ENCODE results near the gene COG5.
"Not testable (repeated sequence)": the region's sequence is repeated elsewhere in the genome, so short reads cannot be mapped to it uniquely, and the experiment has no call there.

Gene COG5

DNA sequence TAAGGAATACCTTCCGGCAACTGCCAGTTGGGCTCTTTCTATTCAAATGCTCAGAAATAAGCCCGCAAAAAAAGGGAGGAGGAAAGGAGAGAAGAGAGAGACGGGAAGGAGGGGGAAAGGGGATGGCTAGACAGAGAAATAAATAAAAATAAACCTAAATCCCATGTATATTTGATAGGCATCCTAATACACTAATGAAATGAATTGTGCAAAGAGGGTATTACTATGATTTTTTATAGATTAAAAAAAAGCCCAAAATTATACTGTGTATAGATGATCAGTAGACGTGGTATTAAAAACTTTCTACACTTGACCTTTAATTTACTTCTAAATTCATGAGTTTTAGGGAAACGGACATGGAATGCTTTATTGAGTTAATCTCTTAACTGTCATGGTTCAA, 305.0 kb downstream of the COG5 start:
- DNase-seq = no peak

DNA sequence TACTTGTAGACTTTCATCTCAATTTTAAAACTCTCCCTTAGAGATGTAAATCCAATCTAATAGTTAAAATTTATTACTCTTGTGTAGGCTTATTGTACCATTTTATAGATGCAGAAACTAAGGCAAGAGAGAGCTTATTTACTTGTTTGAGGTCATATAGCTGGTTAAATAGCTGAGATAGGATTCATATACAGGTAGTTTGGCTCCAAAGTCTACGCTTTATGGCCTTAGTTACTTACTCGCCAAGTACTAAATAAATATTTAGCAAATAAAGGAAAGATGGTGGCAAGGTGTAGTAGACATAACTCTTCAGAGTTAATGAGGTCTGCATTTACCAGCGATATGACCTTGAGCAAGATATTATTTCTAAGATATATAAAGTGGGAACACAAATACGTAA, 308.1 kb downstream of the COG5 start:
- DNase-seq = no peak

GRCh38 chr7:107254398-107254985, 309.2 kb downstream of the COG5 start:
- no peak for DNase-seq

- no peak for DNase-seq
Observed at GRCh38 chr7:107253599-107253998, 310.1 kb downstream of the COG5 start.

DNA sequence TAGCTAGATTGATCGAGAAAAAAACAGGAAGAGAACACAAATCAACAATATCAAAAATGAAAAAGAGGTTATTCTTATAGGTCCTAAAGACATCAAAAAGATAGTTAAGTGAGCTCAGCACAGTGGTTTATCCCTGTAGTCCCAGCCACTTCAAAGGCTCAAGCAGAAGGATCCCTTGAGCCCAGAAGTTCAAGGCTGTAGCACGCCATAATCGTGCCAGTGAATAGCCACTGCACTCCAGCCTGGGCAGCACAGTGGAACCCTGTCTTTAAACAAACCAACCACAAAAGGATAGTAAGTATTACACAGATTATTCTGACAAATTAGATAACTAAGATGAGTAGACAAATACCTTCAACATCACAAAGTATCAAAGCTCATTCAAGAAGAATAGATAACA, 311.8 kb downstream of the COG5 start:
- DNase-seq = no peak

GRCh38 chr7:107248551-107249316, 315.0 kb downstream of the COG5 start:
- DNase-seq = no peak

GRCh38 chr7:107246836-107247235, 316.9 kb downstream of the COG5 start:
- not testable (repeated sequence) for DNase-seq

DNA sequence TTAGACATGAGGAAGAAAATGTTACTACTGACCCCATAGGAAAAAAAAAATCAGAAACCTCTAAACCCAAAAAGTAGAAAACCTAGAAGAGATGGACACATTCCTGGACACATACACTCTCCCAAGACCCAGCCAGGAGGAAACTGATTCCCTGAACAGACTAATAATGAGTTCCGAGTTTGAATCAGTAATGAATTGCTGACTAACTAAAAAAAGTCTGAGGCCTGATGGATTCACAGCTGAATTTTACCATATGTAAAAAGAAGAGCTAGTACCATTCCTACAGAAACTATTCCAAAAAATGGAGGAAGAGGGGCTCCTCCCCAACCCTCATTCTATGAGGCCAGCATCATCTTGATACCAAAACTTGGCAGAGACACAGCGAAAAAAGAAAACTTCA, 319.1 kb downstream of the COG5 start:
- DNase-seq = no peak

GRCh38 chr7:107242267-107242666, 321.5 kb downstream of the COG5 start:
- no peak for DNase-seq

- no peak for DNase-seq
Observed at GRCh38 chr7:107237451-107237850, 326.3 kb downstream of the COG5 start.

DNA sequence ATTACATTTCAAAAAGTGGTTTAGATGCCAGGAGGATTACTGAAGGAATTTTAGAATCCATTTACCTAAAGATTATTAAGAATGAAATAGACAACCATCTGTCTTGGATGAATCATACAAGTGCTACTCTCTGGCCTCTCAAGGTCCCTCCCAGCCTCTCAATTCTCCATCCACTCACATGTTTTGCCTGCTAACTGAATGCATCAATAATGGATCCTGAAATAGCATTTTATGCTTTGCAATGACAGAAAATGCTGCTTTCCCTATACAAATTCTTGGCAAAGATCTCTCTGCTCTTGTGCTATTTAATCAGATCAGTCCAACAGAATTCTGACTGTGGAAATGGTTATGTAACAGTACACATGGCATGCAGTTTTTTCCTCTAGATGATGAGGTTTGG, 326.9 kb downstream of the COG5 start:
- DNase-seq = no peak

- no peak for DNase-seq
Observed at GRCh38 chr7:107234436-107234835, 329.3 kb downstream of the COG5 start.

- no peak for DNase-seq
Observed at GRCh38 chr7:107233981-107234380, 329.7 kb downstream of the COG5 start.

GRCh38 chr7:107233174-107233573, 330.5 kb downstream of the COG5 start:
- DNase-seq = no peak

DNA sequence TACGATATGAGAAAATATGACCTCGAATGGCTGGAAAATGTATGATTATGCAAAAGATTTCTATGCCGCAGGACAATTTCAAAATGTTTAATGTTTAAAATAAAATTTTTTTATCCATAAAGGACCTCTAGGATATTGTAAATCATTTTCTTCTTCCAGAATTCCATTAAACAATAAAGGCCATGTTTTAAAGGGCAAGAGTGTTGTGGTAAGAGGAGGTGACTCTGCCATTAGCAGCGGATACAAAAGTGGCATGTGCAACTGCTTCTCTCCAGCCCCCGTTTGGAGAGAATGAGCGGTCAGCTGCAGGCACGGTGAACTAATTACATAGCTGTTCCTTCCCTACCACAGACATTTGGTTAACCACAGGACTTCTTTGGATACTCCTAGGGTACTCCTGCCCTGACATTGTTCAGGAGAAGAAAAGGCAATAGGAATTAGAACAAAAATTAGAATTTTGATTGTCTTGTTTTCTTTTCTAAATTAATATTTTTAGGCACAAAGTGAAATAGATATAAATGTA, 331.1 kb downstream of the COG5 start:
- no peak for DNase-seq

GRCh38 chr7:107230334-107230733, 333.4 kb downstream of the COG5 start:
- DNase-seq = no peak

GRCh38 chr7:107228291-107228690, 335.4 kb downstream of the COG5 start:
- DNase-seq = no peak

GRCh38 chr7:107224374-107225223, 339.1 kb downstream of the COG5 start:
- no peak for DNase-seq

DNA sequence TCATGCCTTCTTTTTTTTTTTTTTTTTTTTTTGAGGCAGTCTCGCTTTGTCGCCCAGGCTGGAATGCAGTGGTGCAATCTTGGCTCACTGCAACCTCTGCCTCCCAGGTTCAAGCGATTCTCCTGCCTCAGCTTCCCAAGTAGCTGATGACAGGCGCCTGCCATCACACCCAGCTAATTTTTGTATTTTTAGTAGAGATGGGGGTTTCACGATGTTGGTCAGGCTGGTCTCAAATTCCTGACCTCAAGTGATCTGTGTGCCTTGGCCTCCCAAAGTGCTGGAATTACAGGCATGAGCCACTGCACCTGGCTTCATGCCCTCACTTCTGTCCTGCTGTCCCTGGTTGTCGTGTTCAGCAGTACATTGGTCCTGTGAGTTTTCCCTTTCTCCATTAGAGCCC, 342.9 kb downstream of the COG5 start:
- DNase-seq = not testable (repeated sequence)

DNA sequence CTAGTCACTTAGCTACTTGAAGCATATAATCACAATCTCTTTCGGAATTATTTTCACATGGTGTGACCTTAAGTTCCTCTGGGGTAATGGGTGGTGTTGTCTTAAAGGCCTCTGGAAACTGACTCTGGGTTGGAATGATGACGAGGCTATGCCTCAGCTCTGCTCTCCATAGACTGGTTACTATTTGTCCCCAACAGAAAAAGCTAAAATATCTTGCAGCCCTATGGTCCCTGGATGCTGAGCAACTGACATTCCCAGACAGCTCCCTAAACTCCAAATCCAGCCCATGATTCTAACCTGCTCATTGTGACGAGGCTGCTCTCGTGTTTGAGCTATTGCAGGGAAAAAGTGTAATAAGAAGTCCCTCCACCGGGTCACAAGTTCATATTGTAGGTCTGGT, 343.4 kb downstream of the COG5 start:
- no peak for DNase-seq

DNA sequence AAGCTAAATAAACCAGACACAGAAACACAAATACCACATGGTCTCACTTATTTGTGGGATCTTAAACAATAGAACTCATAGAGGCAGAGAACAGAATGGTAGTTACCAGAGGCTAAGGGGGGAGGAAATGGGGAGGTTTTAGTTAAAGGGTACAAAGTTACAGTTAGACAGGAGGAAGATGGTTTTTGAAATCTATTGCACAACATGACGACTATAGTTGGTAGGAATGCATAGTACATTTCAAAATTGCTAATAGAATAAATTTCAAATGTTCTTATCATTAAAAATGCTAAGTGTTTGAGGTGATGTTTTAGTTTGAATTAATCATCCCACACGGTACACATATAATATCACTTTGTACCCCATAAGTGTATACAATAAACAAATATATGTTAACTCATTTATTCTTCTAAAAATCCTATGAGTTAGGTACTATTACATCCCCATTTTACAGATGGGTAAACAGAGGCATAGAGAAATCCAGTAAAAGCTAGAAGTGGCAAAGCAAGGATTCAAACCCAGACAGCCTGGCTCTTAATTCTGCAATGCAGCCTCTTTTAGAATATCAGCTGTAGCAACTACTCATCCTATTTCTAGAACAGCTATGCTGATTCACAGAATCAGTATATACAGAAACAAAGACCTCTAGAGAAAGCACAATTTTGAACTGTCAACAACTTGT, 344.0 kb downstream of the COG5 start:
- DNase-seq = no peak

GRCh38 chr7:107213945-107214344, 349.8 kb downstream of the COG5 start:
- no peak for DNase-seq

DNA sequence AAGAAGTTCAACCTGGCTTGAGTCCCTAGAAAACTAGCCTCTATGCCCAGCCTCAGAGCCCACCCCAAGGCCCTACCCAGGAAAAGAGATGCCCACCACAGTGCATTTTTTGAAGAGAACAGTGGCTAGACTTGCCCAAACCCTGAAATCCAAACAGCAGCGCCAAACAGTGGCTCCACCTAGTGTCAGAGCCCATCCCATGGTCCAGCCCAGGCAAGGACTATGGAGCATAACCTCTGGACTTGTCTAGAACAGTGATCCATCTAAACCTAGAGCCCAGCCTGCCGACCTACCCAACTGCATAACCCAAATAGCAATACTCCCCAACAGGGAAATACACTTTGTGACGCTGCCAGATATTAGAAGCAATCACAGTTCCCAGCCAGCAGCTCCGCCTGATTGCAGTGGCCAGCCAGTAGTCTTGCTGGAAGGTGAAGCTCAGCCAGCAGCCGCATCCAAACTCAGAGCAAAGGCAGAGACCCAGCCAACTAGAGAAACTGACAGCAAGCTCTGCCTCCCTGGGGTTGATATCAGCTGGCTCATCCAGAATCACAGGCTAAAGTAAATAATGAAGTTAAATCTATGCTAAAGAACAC, 350.4 kb downstream of the COG5 start:
- DNase-seq = no peak

Data from NCI-H226 (cell line).